ENCODE results near the gene NDUFC1. TPM values are rescaled to one million over a fixed set of nuclear protein-coding genes. Genes with fewer than 3 reads are reported as not detected.
A peak's percentile ranks its signal among the peaks of the same experiment; 100 is the strongest.

NDUFC1 gene
- total and polyA plus RNA-seq, 2 of the 8 experiments (the other 6 are each of a cell fraction or from before 2014, with no cell fraction given): 41.9 to 62.0 TPM

- TF ChIP-seq E2F6 (IDR thresholded peaks at IDR 0.05): peak; percentile 84
- peak; percentile 85 for TF ChIP-seq TBP (IDR thresholded peaks at IDR 0.05; ENCODE audit: low read depth, low read length)
- TF ChIP-seq, protein P1, sequence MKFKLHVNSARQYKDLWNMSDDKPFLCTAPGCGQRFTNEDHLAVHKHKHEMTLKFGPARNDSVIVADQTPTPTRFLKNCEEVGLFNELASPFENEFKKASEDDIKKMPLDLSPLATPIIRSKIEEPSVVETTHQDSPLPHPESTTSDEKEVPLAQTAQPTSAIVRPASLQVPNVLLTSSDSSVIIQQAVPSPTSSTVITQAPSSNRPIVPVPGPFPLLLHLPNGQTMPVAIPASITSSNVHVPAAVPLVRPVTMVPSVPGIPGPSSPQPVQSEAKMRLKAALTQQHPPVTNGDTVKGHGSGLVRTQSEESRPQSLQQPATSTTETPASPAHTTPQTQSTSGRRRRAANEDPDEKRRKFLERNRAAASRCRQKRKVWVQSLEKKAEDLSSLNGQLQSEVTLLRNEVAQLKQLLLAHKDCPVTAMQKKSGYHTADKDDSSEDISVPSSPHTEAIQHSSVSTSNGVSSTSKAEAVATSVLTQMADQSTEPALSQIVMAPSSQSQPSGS (IDR thresholded peaks at IDR 0.05; ENCODE audit: low read length): no peak
- no peak for TF ChIP-seq FOSL1 (IDR thresholded peaks at IDR 0.05; ENCODE audit: insufficient read depth, low read depth, low read length)
- no peak for TF ChIP-seq KDM5A (IDR thresholded peaks at IDR 0.05; ENCODE audit: low read length)
- TF ChIP-seq ASH2L (IDR thresholded peaks at IDR 0.05; ENCODE audit: low read length): peak; percentile 83
- no peak for TF ChIP-seq SRF (IDR thresholded peaks at IDR 0.05; ENCODE audit: low read depth, low read length)
- TF ChIP-seq HDAC6 (IDR thresholded peaks at IDR 0.05; ENCODE audit: low read depth, low read length): no peak
- 0 out of 2 replicates have a peak, but pooled peaks have one; percentile 5 for TF ChIP-seq EGR1 (IDR thresholded peaks at IDR 0.05; ENCODE audit: borderline replicate concordance, low read depth, low read length)
- peak; percentile 75 for TF ChIP-seq TAF1 (IDR thresholded peaks at IDR 0.05; ENCODE audit: low read depth, low read length)
- no peak for TF ChIP-seq RNF2 (IDR thresholded peaks at IDR 0.05; ENCODE audit: borderline replicate concordance, low read depth, low read length, missing control alignments, poor library complexity, severe bottlenecking)
- TF ChIP-seq ATF3 (IDR thresholded peaks at IDR 0.05; ENCODE audit: insufficient read depth, low read depth, low read length): no peak
- TF ChIP-seq RXRA (IDR thresholded peaks at IDR 0.05; ENCODE audit: insufficient read depth, low read depth, low read length): no peak
- no peak for TF ChIP-seq GABPA (IDR thresholded peaks at IDR 0.05; ENCODE audit: borderline replicate concordance, insufficient read depth, low read length)
- TF ChIP-seq SIN3A (conservative IDR thresholded peaks at IDR 0.05 in 1 of 2, IDR thresholded peaks at IDR 0.05 in 1 of 2; ENCODE audit: low read depth in 1 of 2, low read length in 2 of 2): peak in 1 of 2 experiments; percentile 79; a peak in 2 of 4 replicates
- TF ChIP-seq TCF12 (IDR thresholded peaks at IDR 0.05; ENCODE audit: low read depth, low read length): no peak
- peak; percentile 11; the same call in 1 of the 2 replicates for TF ChIP-seq JUND (IDR thresholded peaks at IDR 0.05; ENCODE audit: low read length)
- no peak for TF ChIP-seq BCL11A (IDR thresholded peaks at IDR 0.05; ENCODE audit: low read depth in 2 of 2, low read length in 2 of 2)
- no peak; a peak in 1 of 3 replicates for TF ChIP-seq EP300 (IDR thresholded peaks at IDR 0.05; ENCODE audit: borderline replicate concordance in 1 of 2, low read depth in 2 of 2, low read length in 2 of 2)
- TF ChIP-seq POLR2AphosphoS5 (IDR thresholded peaks at IDR 0.05; ENCODE audit: low read depth, low read length): peak; percentile 80
Observed at GRCh38 chr4:139301113-139301820, 1.0 kb downstream of the NDUFC1 start, which contains the start of gene NAA15 (continued).
